Hippocampal formation (tissue), 2 donors: Measurements from ENCODE around the gene ZNF771.

Source experiments
- DNase-seq, 2 donors: peaks; one replicate each; lab custom pipeline; 2025; lab: John Stamatoyannopoulos, UW

The ZNF771 gene

DNA sequence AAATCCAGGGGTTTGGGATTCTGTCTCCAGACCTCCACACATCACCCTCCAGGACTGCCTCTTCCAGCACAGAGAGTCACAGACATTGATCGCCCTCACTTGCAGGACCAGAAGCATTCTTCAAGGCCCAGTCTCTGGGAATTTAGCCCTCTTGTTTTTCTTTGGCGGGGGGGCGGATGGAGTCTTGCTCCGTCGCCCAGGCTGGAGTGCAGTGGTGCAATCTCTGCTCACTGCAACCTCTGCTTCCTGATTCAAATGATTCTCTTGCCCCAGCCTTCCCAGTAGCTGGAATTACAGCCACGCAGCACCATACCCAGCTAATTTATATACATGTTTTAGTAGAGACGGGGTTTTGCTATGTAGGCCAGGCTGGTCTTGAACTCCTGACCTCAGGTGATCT, 56.7 kb downstream of the ZNF771 start:
- no peak for DNase-seq
